ENCODE results near the gene TMPRSS3. TPM values are rescaled to one million over a fixed set of nuclear protein-coding genes. Genes with fewer than 3 reads are reported as not detected.

TMPRSS3 gene
- polyA plus RNA-seq, 1 of the 3 experiments (the other 2 are of a cell fraction) = not detected

GRCh38 chr21:42432695-42433094 lies 36.8 kb upstream of the TMPRSS3 start:
- Histone ChIP-seq H3K4me3 (ENCODE audit: low read depth in 2 of 2, low read length in 1 of 2) (no peak overlapping the region), H3K4me1 (ENCODE audit: control insufficient read depth in 1 of 2, insufficient read depth in 2 of 2, low read depth in 1 of 2, low read length in 1 of 2) (no peaks in the 10 kb centered on the region; a peak in 1 of 4 replicates), H3K9ac (no peak overlapping the region), H3F3A (replicated peaks; ENCODE audit: insufficient read depth) (no peaks in the 10 kb centered on the region), H3K4me2 (no peak overlapping the region), H3K27ac (ENCODE audit: low read depth in 2 of 2, low read length in 1 of 2) (no peak overlapping the region), H3K9me2 (no peaks in the 10 kb centered on the region), H3K79me2 (ENCODE audit: insufficient read depth) (no peaks in the 10 kb centered on the region), H2AFZ (ENCODE audit: low read depth) (no peak overlapping the region), H3K27me3 (ENCODE audit: insufficient read depth) (no peaks in the 10 kb centered on the region), H3K36me3 (replicated peaks in 1 of 2; ENCODE audit: control insufficient read depth in 1 of 2, insufficient read depth in 2 of 2, low read length in 1 of 2) (no peaks in the 10 kb centered on the region), H4K20me1 (ENCODE audit: insufficient read depth) (no peaks in the 10 kb centered on the region), H3K9me3 (peaks cover 5% of the 10 kb centered on the region; the same call in 1 of the 2 replicates)
- no peak for TF ChIP-seq RXRA (IDR thresholded peaks at IDR 0.05; ENCODE audit: borderline replicate concordance, low read depth)
- no peak for DNase-seq
- whole genome bisulfite sequencing (ENCODE audit: low lambda C conversion rate) = 0% methylated on average over 1 of the region's 1 CpG
- POLR2A ChIA-PET = no interaction called here
- CTCF ChIA-PET = no interaction called here

- Histone ChIP-seq H3K9me3 (peaks cover 5% of the 10 kb centered on the region; the same call in 1 of the 2 replicates), H3K27me3 (ENCODE audit: insufficient read depth) (no peaks in the 10 kb centered on the region), H3K4me1 (ENCODE audit: control insufficient read depth in 1 of 2, insufficient read depth in 2 of 2, low read depth in 1 of 2, low read length in 1 of 2) (no peaks in the 10 kb centered on the region; a peak in 1 of 4 replicates), H3K36me3 (replicated peaks in 1 of 2; ENCODE audit: control insufficient read depth in 1 of 2, insufficient read depth in 2 of 2, low read length in 1 of 2) (no peaks in the 10 kb centered on the region), H3K9ac (no peak overlapping the region), H3K27ac (ENCODE audit: low read depth in 2 of 2, low read length in 1 of 2) (no peak overlapping the region), H3K4me3 (ENCODE audit: low read depth in 2 of 2, low read length in 1 of 2) (no peak overlapping the region), H4K20me1 (ENCODE audit: insufficient read depth) (no peaks in the 10 kb centered on the region), H2AFZ (ENCODE audit: low read depth) (no peak overlapping the region), H3K9me2 (no peaks in the 10 kb centered on the region), H3K4me2 (no peak overlapping the region), H3F3A (replicated peaks; ENCODE audit: insufficient read depth) (no peaks in the 10 kb centered on the region), H3K79me2 (ENCODE audit: insufficient read depth) (no peaks in the 10 kb centered on the region)
- WGBS (ENCODE audit: low lambda C conversion rate) = 38% methylated on average over 5 of the region's 7 CpGs
- DNase-seq = no peak
- ChIA-PET CTCF (interaction anchor here (0.8 to 1.0 kb wide), 2 partner anchors 146 to 286 kb away, joined by 3 to 5 read pairs; no protein-coding TSS in a partner anchor), POLR2A (no interaction called here)
- TF ChIP-seq EZH2phosphoT487 (IDR thresholded peaks at IDR 0.05; ENCODE audit: borderline replicate concordance, low read depth) (no peak), NRF1 (IDR thresholded peaks at IDR 0.05; ENCODE audit: low read depth, low read length) (no peak), ZBTB33 (IDR thresholded peaks at IDR 0.05; ENCODE audit: borderline replicate concordance, low read depth) (no peak), MEF2A (IDR thresholded peaks at IDR 0.05; ENCODE audit: borderline replicate concordance, low read depth) (no peak), REST (IDR thresholded peaks at IDR 0.05; ENCODE audit: low read depth, low read length) (no peak), RXRA (IDR thresholded peaks at IDR 0.05; ENCODE audit: borderline replicate concordance, low read depth) (no peak), IRF3 (IDR thresholded peaks at IDR 0.05; ENCODE audit: low read depth, low read length) (no peak), JUND (IDR thresholded peaks at IDR 0.05) (no peak), RAD21 (IDR thresholded peaks at IDR 0.05; ENCODE audit: low read length) (no peak), FOSL2 (IDR thresholded peaks at IDR 0.05; ENCODE audit: borderline replicate concordance, low read depth) (no peak), PBX3 (IDR thresholded peaks at IDR 0.05) (no peak), MXI1 (IDR thresholded peaks at IDR 0.05; ENCODE audit: low read depth, low read length) (no peak), CTCF (IDR thresholded peaks at IDR 0.05) (no peak), NFIC (IDR thresholded peaks at IDR 0.05; ENCODE audit: borderline replicate concordance) (no peak), USF1 (IDR thresholded peaks at IDR 0.05; ENCODE audit: borderline replicate concordance, low read depth) (no peak), POLR2AphosphoS5 (IDR thresholded peaks at IDR 0.05; ENCODE audit: low read depth, low read length) (no peak), SIN3A (IDR thresholded peaks at IDR 0.05; ENCODE audit: borderline replicate concordance, low read depth, low read length) (no peak)
These were observed 35.3 kb upstream of the TMPRSS3 start for GRCh38 chr21:42431196-42431595.
